NB4 (cell line): Measurements from ENCODE around the gene NNMT.

Experiments
- DNase-seq: peaks from one replicate; pipeline ENCODE4 v3.0.0; 2010; ENCODE audit warnings: low read depth
- H3K4me3 ChIP-seq: one replicate; pipeline ENCODE4 v1.5.1; 2011; ENCODE audit warnings: mild to moderate bottlenecking, low read depth, low read length, moderate library complexity
- MYC ChIP-seq: IDR thresholded peaks from 2 replicates; pipeline ENCODE4 v1.6.1; 2011; ENCODE audit warnings: low read depth, low read length
- POLR2A ChIP-seq: IDR thresholded peaks from 2 replicates; pipeline ENCODE4 v1.6.1; 2011; ENCODE audit warnings: mild to moderate bottlenecking; ENCODE audit not compliant: insufficient read length; ENCODE audit errors: extremely low read depth
- TF ChIP-seq, protein P1 (sequence below): IDR thresholded peaks from one replicate; pipeline ENCODE4 v1.5.1; 2012; ENCODE audit warnings: low read depth, low read length
- TF ChIP-seq, protein P2 (sequence below): IDR thresholded peaks from 2 replicates; pipeline ENCODE4 v1.6.1; 2011; ENCODE audit warnings: low read depth, low read length

Gene NNMT

DNA sequence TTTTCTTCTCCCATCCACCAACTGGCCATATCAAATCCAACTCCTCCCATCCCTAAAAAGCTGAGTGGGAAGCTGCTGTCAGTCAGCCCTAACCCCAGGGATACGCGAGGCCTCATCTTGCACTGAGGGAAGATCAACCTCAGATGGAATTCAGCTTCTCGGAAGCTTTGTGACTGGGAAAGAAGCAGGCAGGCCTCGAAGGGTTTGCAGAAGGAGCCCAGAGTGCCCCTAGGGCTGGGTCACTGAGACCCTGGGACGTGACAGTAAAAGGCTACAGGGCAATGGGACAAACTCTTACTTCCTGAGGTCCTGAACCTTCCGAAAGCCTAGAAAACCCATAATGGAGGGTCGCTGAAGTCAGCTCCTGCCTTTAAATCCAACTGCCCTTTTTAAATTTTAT is 34.4 kb upstream of the NNMT start:
- TF ChIP-seq, protein P1, sequence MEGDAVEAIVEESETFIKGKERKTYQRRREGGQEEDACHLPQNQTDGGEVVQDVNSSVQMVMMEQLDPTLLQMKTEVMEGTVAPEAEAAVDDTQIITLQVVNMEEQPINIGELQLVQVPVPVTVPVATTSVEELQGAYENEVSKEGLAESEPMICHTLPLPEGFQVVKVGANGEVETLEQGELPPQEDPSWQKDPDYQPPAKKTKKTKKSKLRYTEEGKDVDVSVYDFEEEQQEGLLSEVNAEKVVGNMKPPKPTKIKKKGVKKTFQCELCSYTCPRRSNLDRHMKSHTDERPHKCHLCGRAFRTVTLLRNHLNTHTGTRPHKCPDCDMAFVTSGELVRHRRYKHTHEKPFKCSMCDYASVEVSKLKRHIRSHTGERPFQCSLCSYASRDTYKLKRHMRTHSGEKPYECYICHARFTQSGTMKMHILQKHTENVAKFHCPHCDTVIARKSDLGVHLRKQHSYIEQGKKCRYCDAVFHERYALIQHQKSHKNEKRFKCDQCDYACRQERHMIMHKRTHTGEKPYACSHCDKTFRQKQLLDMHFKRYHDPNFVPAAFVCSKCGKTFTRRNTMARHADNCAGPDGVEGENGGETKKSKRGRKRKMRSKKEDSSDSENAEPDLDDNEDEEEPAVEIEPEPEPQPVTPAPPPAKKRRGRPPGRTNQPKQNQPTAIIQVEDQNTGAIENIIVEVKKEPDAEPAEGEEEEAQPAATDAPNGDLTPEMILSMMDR, result no peak
- TF ChIP-seq POLR2A, result no peak
- TF ChIP-seq, protein P2, sequence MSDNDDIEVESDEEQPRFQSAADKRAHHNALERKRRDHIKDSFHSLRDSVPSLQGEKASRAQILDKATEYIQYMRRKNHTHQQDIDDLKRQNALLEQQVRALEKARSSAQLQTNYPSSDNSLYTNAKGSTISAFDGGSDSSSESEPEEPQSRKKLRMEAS, result no peak
- TF ChIP-seq MYC, result no peak
- DNase-seq, result no peak
- no peak overlapping the region for H3K4me3 ChIP-seq

GRCh38 chr11:114262681-114263512 is 33.3 kb upstream of the NNMT start:
- no peak for TF ChIP-seq MYC
- TF ChIP-seq, protein P1, result peak; percentile 81
- peak; percentile 66 for DNase-seq
- H3K4me3 ChIP-seq, result no peak overlapping the region

- TF ChIP-seq, protein P2, result no peak
- no peak for TF ChIP-seq POLR2A
- TF ChIP-seq MYC, result no peak
- TF ChIP-seq, protein P1, result no peak
- no peak for DNase-seq
- H3K4me3 ChIP-seq, result no peak overlapping the region
Observed at GRCh38 chr11:114263513-114264170, 32.6 kb upstream of the NNMT start.

DNA sequence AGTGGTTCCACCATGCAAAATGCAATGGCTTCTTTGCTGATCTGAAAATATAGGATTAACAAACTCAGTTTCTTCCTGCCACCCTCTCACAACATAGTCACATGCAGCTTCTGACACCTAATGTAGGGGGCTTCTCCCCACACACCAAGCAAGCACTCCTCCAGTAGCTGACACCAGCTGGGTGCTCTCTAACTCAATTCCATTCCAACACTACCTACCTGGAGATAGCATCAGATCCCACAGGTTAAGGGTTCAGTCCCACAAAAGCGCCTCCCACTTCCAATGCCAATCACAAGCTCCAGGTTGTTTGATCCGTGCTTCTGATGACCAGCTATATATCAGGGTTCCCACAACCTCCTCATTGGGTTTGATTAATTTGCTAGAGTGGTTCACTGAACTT is 31.8 kb upstream of the NNMT start:
- H3K4me3 ChIP-seq, result no peak overlapping the region

DNA sequence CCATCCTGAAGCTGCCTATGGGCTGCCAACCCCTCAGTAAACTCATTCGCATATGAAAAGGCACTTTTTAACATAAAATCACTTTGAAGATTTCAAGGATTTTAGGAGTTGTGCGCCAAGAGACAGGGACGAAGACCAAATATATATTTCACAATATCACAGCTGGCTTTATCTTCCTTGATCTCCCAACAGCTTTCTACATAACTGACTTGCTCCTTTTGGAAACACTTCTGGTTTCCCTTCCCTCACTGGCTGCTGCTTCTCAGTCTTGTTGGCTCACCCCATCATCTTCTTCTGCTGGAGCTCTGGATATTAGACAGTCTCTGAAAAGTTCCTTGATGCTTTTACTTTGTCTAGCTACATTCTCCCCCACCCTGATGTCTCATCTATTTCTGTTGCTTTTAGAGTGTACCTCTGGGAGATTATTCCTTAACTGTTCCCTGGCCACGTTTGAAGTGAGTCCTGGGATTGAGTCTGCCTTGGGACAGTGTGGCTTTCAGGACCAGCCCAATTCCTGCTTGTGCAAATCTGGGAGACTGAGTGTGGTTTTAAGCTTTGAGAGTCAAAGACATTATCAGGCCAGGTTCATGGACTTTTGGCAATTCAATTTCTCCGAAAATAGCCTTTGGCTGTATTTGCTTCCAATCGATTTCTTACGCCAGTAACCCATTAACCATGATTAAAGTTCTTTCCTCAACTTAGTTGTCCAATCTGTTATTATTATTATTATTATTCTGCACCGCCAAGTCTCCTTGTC is 30.9 kb upstream of the NNMT start:
- TF ChIP-seq, protein P2, result no peak
- TF ChIP-seq, protein P1, result no peak
- no peak for TF ChIP-seq MYC
- no peak for TF ChIP-seq POLR2A
- no peak for DNase-seq

More for the DNA sequence above, 31.8 kb upstream of the NNMT start:
- DNase-seq, result no peak
- TF ChIP-seq, protein P2, result no peak
- TF ChIP-seq, protein P1, result no peak

More for the DNA sequence above, 30.9 kb upstream of the NNMT start:
- no peak overlapping the region for H3K4me3 ChIP-seq
